ENCODE data around the gene SNX25.
"Not testable (repeated sequence)": the region's sequence is repeated elsewhere in the genome, so short reads cannot be mapped to it uniquely, and the experiment has no call there.

Gene SNX25

GRCh38 chr4:185235119-185235842, 25.9 kb downstream of the SNX25 start:
- DNase-seq (ENCODE audit: low spot score): no peak

- no peak for DNase-seq (ENCODE audit: low spot score)
Measured at GRCh38 chr4:185235843-185236503, 26.6 kb downstream of the SNX25 start.

- DNase-seq (ENCODE audit: low spot score): no peak
Measured at GRCh38 chr4:185237175-185237574, 27.8 kb downstream of the SNX25 start.

- DNase-seq (ENCODE audit: low spot score): no peak
Measured at GRCh38 chr4:185238215-185238681, 28.9 kb downstream of the SNX25 start.

GRCh38 chr4:185238750-185239149, 29.4 kb downstream of the SNX25 start:
- DNase-seq (ENCODE audit: low spot score): no peak

- not testable (repeated sequence) for DNase-seq (ENCODE audit: low spot score)
Measured at GRCh38 chr4:185240486-185240885, 31.1 kb downstream of the SNX25 start.

GRCh38 chr4:185242749-185243533, 33.5 kb downstream of the SNX25 start:
- DNase-seq (ENCODE audit: low spot score): no peak

- DNase-seq (ENCODE audit: low spot score): no peak
Measured at GRCh38 chr4:185243879-185244278, 34.5 kb downstream of the SNX25 start.

- DNase-seq (ENCODE audit: low spot score): no peak
Measured at GRCh38 chr4:185244763-185245162, 35.4 kb downstream of the SNX25 start.

- no peak for DNase-seq (ENCODE audit: low spot score)
Measured at GRCh38 chr4:185246453-185246852, 37.1 kb downstream of the SNX25 start.

- DNase-seq (ENCODE audit: low spot score): no peak
Measured at GRCh38 chr4:185247151-185247550, 37.8 kb downstream of the SNX25 start.

GRCh38 chr4:185248393-185249039, 39.1 kb downstream of the SNX25 start:
- no peak for DNase-seq (ENCODE audit: low spot score)

GRCh38 chr4:185249105-185249504, 39.7 kb downstream of the SNX25 start:
- DNase-seq (ENCODE audit: low spot score): no peak

- DNase-seq (ENCODE audit: low spot score): peak; percentile 10
Measured at GRCh38 chr4:185254434-185254833, 45.0 kb downstream of the SNX25 start.

- no peak for DNase-seq (ENCODE audit: low spot score)
Measured at GRCh38 chr4:185255868-185256267, 46.5 kb downstream of the SNX25 start.

- no peak for DNase-seq (ENCODE audit: low spot score)
Measured at GRCh38 chr4:185256446-185256845, 47.0 kb downstream of the SNX25 start.

- DNase-seq (ENCODE audit: low spot score): no peak
Measured at GRCh38 chr4:185257086-185257485, 47.7 kb downstream of the SNX25 start.

GRCh38 chr4:185257694-185258093, 48.3 kb downstream of the SNX25 start:
- no peak for DNase-seq (ENCODE audit: low spot score)

- DNase-seq (ENCODE audit: low spot score): not testable (repeated sequence)
Measured at GRCh38 chr4:185258741-185259140, 49.3 kb downstream of the SNX25 start.

- DNase-seq (ENCODE audit: low spot score): no peak
Measured at GRCh38 chr4:185259719-185260118, 50.3 kb downstream of the SNX25 start.

- DNase-seq (ENCODE audit: low spot score): no peak
Measured at GRCh38 chr4:185261946-185262345, 52.5 kb downstream of the SNX25 start.

- DNase-seq (ENCODE audit: low spot score): no peak
Measured at GRCh38 chr4:185263419-185263818, 54.0 kb downstream of the SNX25 start.
